ENCODE data around the gene KLHL2.
"Not testable (repeated sequence)": the region's sequence is repeated elsewhere in the genome, so short reads cannot be mapped to it uniquely, and the experiment has no call there.

KLHL2 gene

GRCh38 chr4:165331823-165332222 lies 124.5 kb downstream of the KLHL2 start:
- no peak for DNase-seq

GRCh38 chr4:165332502-165332901 lies 125.1 kb downstream of the KLHL2 start:
- DNase-seq: no peak

GRCh38 chr4:165335163-165335703 lies 127.9 kb downstream of the KLHL2 start:
- DNase-seq: no peak

GRCh38 chr4:165336743-165337142 lies 129.4 kb downstream of the KLHL2 start:
- no peak for DNase-seq

GRCh38 chr4:165342340-165342739 lies 135.0 kb downstream of the KLHL2 start:
- not testable (repeated sequence) for DNase-seq

GRCh38 chr4:165343353-165344191 lies 136.2 kb downstream of the KLHL2 start:
- no peak for DNase-seq

DNA sequence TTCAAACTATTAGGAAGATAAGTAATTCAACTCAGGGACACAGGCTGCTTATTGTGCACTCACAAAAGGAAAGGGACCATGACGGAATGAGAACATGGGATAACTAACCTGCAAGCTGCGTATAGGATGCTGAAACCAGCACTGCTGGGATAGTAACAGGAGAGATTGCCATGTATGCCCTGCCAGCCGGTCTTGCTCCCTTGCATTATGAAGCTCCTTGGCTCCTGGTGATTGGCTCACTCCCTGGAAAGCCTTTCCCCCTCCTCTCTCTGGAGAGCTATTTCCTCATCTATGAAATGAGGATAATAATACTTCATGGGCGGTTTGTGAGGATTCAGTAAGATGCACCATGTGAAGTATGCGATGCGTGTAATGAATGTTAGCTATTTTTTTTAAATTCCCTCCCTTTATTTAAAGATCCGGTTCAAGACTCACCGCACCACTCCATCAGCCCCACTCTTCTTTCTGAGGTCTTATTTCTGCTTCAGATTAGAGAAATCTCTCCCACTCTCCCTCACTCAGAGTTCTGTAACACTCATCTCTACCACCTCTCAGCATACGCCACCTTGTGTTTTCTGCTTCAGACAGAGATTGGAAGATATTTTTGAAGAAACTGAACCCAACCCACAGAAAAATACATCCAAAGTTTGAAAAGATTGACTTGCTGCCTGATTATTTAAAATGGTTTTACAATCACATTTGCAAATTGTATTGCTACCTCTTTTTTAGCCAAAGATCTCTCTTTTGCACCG lies 138.5 kb downstream of the KLHL2 start:
- DNase-seq: no peak

DNA sequence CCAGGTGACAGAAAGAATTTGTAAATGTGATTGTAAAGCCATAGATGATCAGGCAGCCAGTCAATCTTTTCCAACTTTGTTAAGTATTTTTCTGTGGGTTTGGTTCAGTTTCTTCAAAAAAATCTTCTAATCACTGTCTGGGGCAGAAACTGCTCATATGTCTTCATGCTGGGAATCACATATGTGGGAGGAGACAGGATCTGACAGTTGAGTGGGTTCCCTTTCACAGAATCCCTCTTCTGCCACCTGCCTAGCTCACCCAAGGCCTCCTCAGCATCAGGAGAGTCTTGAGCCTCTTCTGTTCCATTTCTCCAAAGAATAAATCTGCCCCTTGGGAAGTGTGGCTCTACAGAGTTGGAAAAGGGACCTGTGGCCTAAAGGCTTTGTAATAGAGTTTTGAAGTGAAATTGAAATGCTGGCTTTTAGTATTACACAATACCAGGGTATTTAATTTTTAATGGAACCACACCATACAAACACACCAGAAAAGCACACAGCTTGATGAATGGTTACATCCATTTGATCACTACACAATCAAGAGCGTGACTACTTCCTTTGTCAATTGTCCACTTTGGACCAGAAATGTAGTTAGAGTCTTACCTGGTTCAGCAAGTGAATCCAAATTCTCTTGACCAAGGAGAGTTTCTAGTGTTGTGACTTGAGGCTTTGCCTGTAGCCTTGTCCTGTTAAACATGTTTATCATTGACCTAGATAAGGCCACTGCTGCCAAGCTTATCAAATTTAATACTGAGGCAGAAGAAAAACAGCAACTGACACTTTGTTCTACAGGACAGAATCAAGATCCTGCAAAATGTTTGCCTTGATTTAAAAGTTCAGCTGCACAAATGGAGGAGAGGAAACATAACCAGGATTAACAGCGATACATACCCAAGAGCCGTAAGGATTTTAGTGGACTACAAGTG lies 140.5 kb downstream of the KLHL2 start:
- no peak for DNase-seq

GRCh38 chr4:165351359-165352130 lies 144.2 kb downstream of the KLHL2 start:
- DNase-seq: no peak

- peak in 1 of 2 experiments; percentile 24 for DNase-seq
These were observed 148.5 kb downstream of the KLHL2 start for GRCh38 chr4:165355900-165356300.

DNA sequence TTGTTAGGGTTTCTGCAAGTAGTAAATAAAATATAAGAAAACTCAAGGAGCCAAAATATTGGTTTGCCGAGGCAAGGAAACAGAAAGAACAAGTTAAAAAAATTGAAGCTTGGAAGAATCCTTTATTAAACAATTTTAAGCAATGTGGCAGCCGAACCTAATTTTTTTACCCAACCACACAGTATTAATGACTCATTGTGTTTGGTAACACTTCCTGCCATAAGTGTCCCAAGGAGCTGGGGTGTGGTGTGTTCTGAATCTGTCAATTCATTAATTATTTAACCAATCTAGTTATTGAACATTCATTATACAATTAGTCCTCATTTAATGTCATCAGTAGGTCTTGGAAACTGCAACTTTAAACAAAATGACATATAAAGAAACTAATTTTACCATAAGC lies 152.1 kb downstream of the KLHL2 start:
- no peak for DNase-seq

DNA sequence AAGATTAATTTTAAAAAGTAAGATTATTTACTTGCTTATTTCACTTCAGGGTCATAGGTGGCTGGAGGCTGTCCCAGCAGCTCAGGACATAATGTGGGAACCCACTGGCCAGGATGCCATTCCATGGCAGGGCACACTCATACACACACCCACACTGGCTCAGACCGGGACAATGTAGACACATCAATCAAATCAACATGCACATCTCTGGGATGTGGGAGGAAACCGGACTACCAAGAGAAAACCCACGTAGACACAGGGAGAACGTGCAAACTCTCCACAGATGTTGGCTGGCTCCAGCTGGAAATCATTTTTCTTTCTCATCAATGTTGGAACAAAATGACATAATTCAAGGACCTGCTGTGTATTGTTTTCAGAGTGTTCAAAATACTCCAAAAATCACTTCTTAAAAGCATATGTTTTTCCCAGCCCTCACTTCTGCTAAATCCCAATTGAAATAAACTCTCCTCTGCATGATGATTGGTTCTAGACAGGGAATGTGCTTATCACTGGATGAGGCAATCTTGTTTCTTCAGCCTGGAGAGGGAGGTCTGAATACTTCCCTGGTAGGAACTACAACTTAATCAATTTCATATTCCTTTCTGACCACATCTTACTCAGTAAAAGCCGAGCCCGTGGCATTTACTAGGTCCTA lies 152.8 kb downstream of the KLHL2 start:
- DNase-seq: no peak

DNA sequence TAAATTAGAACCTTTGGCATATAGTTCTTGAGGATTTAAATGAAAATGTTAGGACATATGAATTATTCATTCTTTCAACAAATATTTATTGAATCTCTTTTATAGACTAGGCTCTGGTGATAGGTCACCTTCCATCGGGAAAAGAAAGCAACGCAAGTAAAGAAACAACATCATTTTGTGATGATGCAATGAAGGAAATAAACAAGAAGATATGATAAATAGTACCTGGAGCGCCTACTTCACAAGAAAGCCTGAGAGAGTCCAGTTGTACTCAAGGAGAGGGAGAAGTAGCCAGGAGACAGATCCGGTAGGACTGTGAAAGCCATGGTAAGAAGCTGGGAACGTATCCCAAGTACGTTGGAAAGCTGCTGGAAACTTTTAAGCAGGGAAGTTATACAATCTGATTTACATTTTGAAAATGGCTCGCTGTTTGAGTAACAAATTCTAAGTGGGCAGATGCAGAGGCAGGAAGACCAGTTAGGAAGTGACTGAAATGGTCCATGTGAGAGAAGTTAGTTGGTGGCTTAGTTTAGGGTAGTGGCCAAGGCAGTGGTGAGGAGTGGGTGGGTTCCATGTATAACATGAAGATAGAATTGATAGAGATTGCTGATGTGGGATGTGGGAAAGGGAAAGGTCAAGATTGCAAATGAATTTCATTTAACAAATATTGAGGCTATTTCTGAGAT lies 153.8 kb downstream of the KLHL2 start:
- no peak for DNase-seq

GRCh38 chr4:165361810-165362209 lies 154.4 kb downstream of the KLHL2 start:
- no peak for DNase-seq

DNA sequence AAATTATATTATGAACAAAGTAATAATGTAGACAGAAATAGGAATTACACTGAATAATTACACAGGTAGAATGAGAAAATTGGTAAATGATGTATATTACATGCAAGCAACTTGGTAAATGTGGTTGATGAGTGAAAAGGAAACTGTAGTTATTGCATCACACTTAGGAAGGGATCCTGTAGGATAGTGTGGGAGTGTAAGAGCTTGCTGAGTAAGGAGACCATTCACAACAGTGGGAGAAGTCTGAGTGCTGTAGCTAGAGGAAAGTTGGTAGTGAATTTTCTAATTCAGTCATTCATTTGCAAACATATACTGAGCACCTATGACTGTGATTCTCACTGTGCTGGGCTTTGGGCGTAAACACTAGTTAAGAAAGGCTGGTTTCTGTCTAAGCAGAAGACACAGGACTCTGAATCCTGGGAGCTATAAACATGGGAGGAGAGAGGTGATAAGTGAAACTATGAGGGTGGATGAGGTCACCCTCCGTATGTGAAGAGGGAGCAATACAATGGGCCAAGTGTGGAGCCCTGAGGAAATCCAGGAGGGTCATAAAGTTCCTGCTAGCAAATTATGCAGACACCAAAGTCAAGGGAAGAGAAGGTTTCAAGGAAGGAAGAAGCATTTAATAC lies 157.2 kb downstream of the KLHL2 start:
- DNase-seq: no peak

DNA sequence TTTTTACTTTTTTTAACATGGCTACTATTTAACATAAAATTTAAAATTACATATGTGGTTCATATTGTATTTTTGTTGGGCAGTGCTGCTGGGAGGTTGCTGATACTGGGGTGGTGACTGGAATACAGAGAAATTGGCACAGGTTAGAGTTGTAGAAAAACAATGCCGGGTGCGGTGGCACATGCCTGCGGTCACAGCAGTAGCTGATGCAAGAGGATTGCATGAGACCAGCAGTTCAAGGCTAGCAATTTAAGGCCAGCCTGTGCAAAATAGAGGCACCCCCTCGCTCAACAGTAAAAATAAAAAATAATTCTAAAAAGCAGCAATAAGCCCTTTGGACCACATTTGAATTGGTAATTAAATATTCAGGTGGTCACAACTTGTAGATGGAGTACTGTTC lies 159.7 kb downstream of the KLHL2 start:
- no peak for DNase-seq

DNA sequence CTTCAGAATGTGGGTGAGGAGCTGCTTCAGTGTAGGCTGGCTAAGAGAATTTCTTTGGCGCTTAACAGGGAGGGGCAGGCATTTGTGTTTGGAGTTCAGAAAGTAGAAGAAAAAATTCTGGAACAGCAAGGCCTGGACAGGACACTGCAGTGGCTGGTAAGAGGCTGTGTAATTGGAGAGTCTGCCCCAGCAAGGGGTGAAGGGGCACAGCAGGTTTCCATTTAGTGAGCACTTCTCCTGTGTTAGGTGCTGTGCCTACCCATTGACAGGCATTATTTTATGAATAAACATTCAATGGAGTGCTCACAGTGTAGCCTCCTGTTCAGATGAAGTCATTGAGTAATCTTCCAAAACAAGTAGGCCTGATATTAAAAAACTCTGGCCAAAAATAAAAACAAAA lies 160.8 kb downstream of the KLHL2 start:
- no peak for DNase-seq

- DNase-seq: no peak
These were observed 161.2 kb downstream of the KLHL2 start for GRCh38 chr4:165368567-165368966.

- no peak for DNase-seq
These were observed 162.2 kb downstream of the KLHL2 start for GRCh38 chr4:165369522-165369921.

GRCh38 chr4:165370530-165370929 lies 163.2 kb downstream of the KLHL2 start:
- no peak for DNase-seq
